GM12872 (cell line): ENCODE results near the gene FXR2.

Source experiments
- CTCF ChIP-seq: IDR thresholded peaks from 3 replicates; pipeline ENCODE4 v1.5.1; 2011; ENCODE audit warnings: low read depth, mild to moderate bottlenecking, low read length, moderate library complexity; ENCODE audit not compliant: insufficient read depth

The FXR2 gene

GRCh38 chr17:7614425-7615264, at the start of gene FXR2:
FXR2 (minus strand) TSS chr17:7614897; CDS start chr17:7614532, 365 bp downstream.
- TF ChIP-seq CTCF = peak; percentile 76

GRCh38 chr17:7656958-7657609, 42.4 kb upstream of the FXR2 start:
- TF ChIP-seq CTCF = no peak

- TF ChIP-seq CTCF = no peak
Observed at GRCh38 chr17:7655541-7655840, 40.8 kb upstream of the FXR2 start.

GRCh38 chr17:7654832-7655540, 40.3 kb upstream of the FXR2 start:
- TF ChIP-seq CTCF = no peak

GRCh38 chr17:7652388-7653356, 38.0 kb upstream of the FXR2 start:
- no peak for TF ChIP-seq CTCF

GRCh38 chr17:7651665-7652387, 37.1 kb upstream of the FXR2 start:
- no peak for TF ChIP-seq CTCF
